ENCODE results near the gene PURA.

The PURA gene

GRCh38 chr5:140159014-140159927 lies 45.4 kb downstream of the PURA start:
- TF ChIP-seq, protein P1, sequence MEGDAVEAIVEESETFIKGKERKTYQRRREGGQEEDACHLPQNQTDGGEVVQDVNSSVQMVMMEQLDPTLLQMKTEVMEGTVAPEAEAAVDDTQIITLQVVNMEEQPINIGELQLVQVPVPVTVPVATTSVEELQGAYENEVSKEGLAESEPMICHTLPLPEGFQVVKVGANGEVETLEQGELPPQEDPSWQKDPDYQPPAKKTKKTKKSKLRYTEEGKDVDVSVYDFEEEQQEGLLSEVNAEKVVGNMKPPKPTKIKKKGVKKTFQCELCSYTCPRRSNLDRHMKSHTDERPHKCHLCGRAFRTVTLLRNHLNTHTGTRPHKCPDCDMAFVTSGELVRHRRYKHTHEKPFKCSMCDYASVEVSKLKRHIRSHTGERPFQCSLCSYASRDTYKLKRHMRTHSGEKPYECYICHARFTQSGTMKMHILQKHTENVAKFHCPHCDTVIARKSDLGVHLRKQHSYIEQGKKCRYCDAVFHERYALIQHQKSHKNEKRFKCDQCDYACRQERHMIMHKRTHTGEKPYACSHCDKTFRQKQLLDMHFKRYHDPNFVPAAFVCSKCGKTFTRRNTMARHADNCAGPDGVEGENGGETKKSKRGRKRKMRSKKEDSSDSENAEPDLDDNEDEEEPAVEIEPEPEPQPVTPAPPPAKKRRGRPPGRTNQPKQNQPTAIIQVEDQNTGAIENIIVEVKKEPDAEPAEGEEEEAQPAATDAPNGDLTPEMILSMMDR (IDR thresholded peaks at IDR 0.05): no peak

DNA sequence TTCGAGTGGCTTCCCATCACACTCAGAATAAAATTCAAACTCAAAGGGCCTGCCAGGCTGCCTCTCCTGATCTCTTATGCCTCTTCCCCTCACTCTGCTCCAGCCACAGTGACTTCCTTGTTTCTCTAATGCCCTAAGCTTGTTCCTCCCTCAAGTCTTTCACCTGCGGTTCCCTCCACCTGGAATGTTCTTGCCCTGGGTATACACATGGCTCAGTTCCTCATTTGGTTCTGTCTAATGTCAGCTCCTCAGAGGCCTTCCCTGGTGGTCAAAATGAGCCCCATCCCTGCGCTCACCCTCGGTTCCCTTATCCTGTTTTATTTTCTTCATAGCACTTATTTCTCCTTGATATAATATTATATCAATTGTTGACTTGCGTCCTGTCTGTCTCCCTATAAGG lies 48.4 kb downstream of the PURA start:
- TF ChIP-seq, protein P1 (IDR thresholded peaks at IDR 0.05): no peak

- TF ChIP-seq, protein P1 (IDR thresholded peaks at IDR 0.05): no peak
Observed at GRCh38 chr5:140162781-140163180, 48.9 kb downstream of the PURA start.

DNA sequence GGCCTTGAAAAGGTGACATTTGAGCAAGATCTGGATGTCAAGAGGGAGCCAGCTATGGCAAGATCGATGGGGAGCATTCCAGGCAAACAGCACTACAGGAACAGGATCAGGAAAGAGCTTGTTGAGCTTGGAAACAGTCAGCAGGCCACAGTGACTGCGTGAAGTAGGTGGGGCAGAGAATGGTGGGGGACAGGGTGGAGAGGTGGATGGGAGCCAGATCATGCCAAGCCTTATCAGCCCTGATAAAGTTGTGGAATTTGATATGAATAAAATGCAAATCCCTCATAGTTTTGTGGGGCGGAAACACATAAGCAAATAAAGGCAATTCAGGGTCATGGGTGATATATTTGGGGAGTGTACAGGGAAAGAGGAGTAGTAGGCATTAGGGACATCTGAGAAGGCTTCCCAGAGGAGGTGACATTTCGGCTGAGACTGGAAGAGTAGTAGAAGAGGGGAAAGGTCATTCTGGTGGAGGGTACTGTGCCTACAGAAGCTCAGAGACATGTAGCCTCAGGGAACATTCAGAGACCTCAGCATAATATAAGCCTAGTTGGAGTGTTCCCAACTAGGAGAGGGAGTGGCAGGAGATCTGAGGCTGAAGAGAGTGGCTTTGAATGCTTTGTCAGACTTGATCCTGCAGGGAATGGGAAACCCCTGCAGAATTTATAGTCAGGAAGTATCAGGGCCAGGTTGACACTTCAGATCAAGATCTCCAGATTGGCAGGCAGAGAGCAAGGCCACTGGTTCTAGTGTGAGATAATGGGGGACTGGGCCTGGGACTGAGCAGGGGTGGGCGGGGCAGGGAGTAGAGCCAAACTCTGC lies 51.4 kb downstream of the PURA start:
- TF ChIP-seq, protein P1 (IDR thresholded peaks at IDR 0.05): no peak

DNA sequence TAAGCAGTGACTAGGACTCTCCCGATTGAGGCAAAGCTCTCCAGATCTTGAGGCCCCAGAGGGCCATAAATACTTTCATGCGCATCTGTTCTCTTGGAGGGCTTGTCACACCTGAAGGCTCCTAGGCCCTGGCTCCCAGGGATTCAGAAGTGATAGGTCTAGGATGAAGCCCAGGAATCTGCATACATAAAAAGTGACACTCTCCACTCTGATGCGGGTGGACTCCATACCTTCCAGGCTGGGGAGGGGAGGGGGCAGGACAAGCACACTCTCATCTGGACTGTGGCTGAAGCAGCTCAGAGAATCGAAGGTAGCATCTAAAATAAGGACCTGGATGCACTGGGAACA lies 52.0 kb downstream of the PURA start:
- TF ChIP-seq, protein P1 (IDR thresholded peaks at IDR 0.05): no peak

DNA sequence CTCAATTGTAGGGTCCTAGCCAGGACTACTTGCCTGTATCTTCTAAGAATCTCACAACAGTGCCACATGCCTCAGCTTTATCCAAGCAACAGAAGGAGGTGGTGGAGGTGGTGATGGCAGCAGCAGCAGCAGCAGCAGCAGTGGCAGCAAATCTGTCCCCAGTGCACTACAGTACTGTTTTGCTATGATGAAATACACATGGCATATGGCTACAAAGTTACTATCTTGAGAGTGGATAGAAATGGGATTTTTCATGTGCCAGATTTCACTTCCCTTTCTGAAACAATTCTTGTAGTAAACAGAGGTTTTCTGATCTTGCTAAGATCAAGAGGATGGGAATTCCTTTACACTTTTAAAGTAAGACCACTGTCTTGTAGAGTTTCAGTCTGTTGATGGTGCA lies 53.0 kb downstream of the PURA start:
- TF ChIP-seq, protein P1 (IDR thresholded peaks at IDR 0.05): no peak

- TF ChIP-seq, protein P1 (IDR thresholded peaks at IDR 0.05): no peak
Observed at GRCh38 chr5:140168371-140168770, 54.5 kb downstream of the PURA start.
